Type B pancreatic cell (in vitro differentiated cells): ENCODE data around the gene MT1B. TPM values are rescaled to one million over a fixed set of nuclear protein-coding genes. Genes with fewer than 3 reads are reported as not detected.
A peak's percentile ranks its signal among the peaks of the same experiment; 100 is the strongest.

Experiments used
- DNase-seq: peaks from one replicate; pipeline ENCODE4 v3.0.0; 2021; ENCODE audit warnings: mixed read lengths; ENCODE audit not compliant: unreplicated experiment; ENCODE audit errors: extremely low spot score
- H3K27ac Mint-ChIP-seq: 2 replicates; pipeline ENCODE4 v1.8.0; 2021; ENCODE audit warnings: mild to moderate bottlenecking, mixed read lengths
- H3K27me3 Mint-ChIP-seq: 2 replicates; pipeline ENCODE4 v1.8.0; 2021; ENCODE audit warnings: mixed read lengths
- H3K36me3 Mint-ChIP-seq: 2 replicates; pipeline ENCODE4 v1.8.0; 2021; ENCODE audit warnings: mixed read lengths
- H3K4me1 Mint-ChIP-seq: one replicate; pipeline ENCODE4 v1.8.0; 2021; ENCODE audit warnings: mixed read lengths; ENCODE audit not compliant: unreplicated experiment
- H3K4me3 Mint-ChIP-seq: 2 replicates; pipeline ENCODE4 v1.8.0; 2021; ENCODE audit warnings: mild to moderate bottlenecking, mixed read lengths
- H3K9me3 Mint-ChIP-seq: 2 replicates; pipeline ENCODE4 v1.8.0; 2021; ENCODE audit warnings: mixed read lengths
- CTCF ChIP-seq: fragments of 200-600 bp; sonication (generic); conservative IDR thresholded peaks from 2 replicates; pipeline ENCODE4 v1.5.0; 2021; ENCODE audit warnings: antibody characterized with exemption, mild to moderate bottlenecking
- total RNA-seq: library from RNA; stranded (reverse); gene quantifications from 2 replicates; pipeline ENCODE4 v1.2.1, GENCODE V29; 2021; ENCODE audit warnings: low replicate concordance

Gene MT1B
- total RNA-seq, 1 donor from 2014 or later, result not detected

- DNase-seq, result no peak
- Mint-ChIP-seq H3K27ac (no peak overlapping the region), H3K4me3 (no peak overlapping the region), H3K36me3 (no peaks in the 10 kb centered on the region), H3K27me3 (peaks cover 2% of the 10 kb centered on the region), H3K9me3 (no peaks in the 10 kb centered on the region), H3K4me1 (peaks cover 9% of the 10 kb centered on the region)
- TF ChIP-seq CTCF, result no peak
Observed at GRCh38 chr16:56700631-56701030, 48.9 kb downstream of the MT1B start.

GRCh38 chr16:56701534-56701933, 49.8 kb downstream of the MT1B start:
- Mint-ChIP-seq H3K4me3 (no peak overlapping the region), H3K36me3 (no peaks in the 10 kb centered on the region), H3K9me3 (no peaks in the 10 kb centered on the region), H3K4me1 (peaks cover 9% of the 10 kb centered on the region), H3K27me3 (peaks cover 2% of the 10 kb centered on the region), H3K27ac (peak overlapping the region; percentile 63)
- DNase-seq, result no peak
- TF ChIP-seq CTCF, result no peak

Other genes starting within 250 kb of the MT1B start
- 65.4 and 86.4 TPM in 2 replicates for gene AMFR, start 226.3 kb upstream of the MT1B start, total RNA-seq
- 139 and 148 TPM in 2 replicates for gene NUDT21, start 200.6 kb upstream of the MT1B start, total RNA-seq
- gene OGFOD1, start 200.3 kb upstream of the MT1B start, total RNA-seq, result 45.9 and 52.2 TPM in 2 replicates
- 37.6 and 39.6 TPM in 2 replicates for gene BBS2, start 131.9 kb upstream of the MT1B start, total RNA-seq
- gene MT4, start 86.8 kb upstream of the MT1B start, total RNA-seq, result not detected in 2 replicates
- gene MT3, start 62.4 kb upstream of the MT1B start, total RNA-seq, result not detected in 2 replicates
- gene MT2A, start 43.3 kb upstream of the MT1B start, total RNA-seq, result 18.2 and 21.4 TPM in 2 replicates
- 7.8 and 12.5 TPM in 2 replicates for gene MT1E, start 26.1 kb upstream of the MT1B start, total RNA-seq
- gene MT1M, start 19.2 kb upstream of the MT1B start, total RNA-seq, result not detected in 2 replicates
- not detected in 2 replicates for gene MT1A, start 13.2 kb upstream of the MT1B start, total RNA-seq
- gene MT1F, start 6.1 kb downstream of the MT1B start, total RNA-seq, result 5.9 and 6.5 TPM in 2 replicates
- 2.8 and 4.8 TPM in 2 replicates for gene MT1G, start 16.2 kb downstream of the MT1B start, total RNA-seq
- 2.2 and 2.4 TPM in 2 replicates for gene MT1H, start 17.9 kb downstream of the MT1B start, total RNA-seq
- gene MT1X, start 30.6 kb downstream of the MT1B start, total RNA-seq, result 39.3 and 53.1 TPM in 2 replicates
- gene NUP93, start 78.2 kb downstream of the MT1B start, total RNA-seq, result 68.8 and 101 TPM in 2 replicates
- gene SLC12A3, start 213.3 kb downstream of the MT1B start, total RNA-seq, result 0.31 and 4.2 TPM in 2 replicates